ENCODE results near the gene NFYA.

Gene NFYA

DNA sequence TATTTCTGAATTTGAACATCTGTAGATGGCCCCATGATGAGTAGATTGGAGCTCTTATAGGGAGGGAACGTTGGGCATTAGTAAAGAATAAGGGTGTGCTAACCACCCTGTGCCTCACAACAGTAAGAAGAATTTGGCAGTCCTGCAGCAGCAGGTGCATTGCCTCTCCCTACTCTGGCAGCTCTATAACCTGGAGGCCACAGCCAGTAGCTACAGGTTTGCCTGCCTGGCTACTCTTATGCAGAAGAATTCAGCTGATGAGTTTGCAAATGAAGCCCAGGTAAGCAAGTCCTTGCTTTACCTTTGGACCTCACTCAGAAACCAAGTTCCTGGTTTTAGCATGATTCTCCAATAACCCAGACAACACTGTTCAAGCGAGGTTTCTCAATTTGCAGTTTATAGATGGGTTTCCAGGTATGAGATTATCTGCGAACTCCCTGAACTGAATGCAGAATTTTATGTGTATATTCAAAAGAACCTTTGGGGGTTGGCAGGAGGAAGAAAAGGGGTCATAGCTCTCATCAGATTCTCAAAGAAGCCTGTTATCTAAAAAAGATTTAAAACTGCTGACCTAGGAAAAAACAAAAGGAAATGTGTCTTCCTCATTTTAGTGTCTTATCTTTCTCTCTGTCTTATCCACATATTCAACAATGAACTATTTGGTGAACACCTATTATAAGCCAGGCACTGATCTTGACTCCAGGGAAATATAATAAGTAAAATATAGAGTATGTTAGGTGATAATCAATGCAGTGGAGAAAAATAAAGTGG is 62.5 kb downstream of the NFYA start:
- H3K27me3 Mint-ChIP-seq = no peaks in the 10 kb centered on the region
- H3K9me3 Mint-ChIP-seq = no peaks in the 10 kb centered on the region
- no peak overlapping the region for H3K4me3 Mint-ChIP-seq
- peaks cover 11 to 17% of the 10 kb centered on the region in 2 donors for H3K36me3 Mint-ChIP-seq
- ATAC-seq (replicated peaks) (no peak), DNase-seq (no peak)
- H3K27ac Mint-ChIP-seq = no peak overlapping the region
- H3K4me1 Mint-ChIP-seq = no peaks in the 10 kb centered on the region

DNA sequence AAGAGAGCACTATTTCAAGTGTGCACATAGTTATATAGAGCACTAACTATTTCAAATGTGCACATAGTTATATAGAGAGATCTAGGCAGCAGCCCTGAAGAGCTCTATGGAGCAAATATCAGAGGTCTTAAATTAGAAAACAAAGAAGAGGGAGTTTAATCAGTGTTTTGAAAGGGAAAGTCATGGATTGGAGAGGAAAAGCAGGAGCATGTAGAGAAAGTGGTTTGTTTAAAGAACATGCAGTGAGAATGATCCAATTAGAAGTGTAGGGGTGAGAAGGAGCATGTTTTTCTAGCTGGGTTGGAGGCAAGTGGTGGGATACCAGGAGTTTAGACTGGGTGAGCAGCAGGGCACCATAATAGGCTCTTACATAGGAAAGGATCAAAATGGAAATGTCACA is 64.1 kb downstream of the NFYA start:
- no peaks in the 10 kb centered on the region for H3K9me3 Mint-ChIP-seq
- no peaks in the 10 kb centered on the region for H3K4me1 Mint-ChIP-seq
- no peak overlapping the region for H3K27ac Mint-ChIP-seq
- DNase-seq (no peak), ATAC-seq (replicated peaks) (no peak)
- H3K4me3 Mint-ChIP-seq = no peak overlapping the region
- no peaks in the 10 kb centered on the region for H3K27me3 Mint-ChIP-seq
- H3K36me3 Mint-ChIP-seq = peaks cover 13 to 17% of the 10 kb centered on the region in 2 donors

GRCh38 chr6:41147917-41148316 is 75.1 kb downstream of the NFYA start:
- ATAC-seq (replicated peaks) (no peak), DNase-seq (no peak)
- no peaks in the 10 kb centered on the region for H3K27me3 Mint-ChIP-seq
- H3K4me1 Mint-ChIP-seq = no peaks in the 10 kb centered on the region
- H3K4me3 Mint-ChIP-seq = no peak overlapping the region
- peaks cover 22 to 33% of the 10 kb centered on the region in 2 donors for H3K36me3 Mint-ChIP-seq
- H3K9me3 Mint-ChIP-seq = no peaks in the 10 kb centered on the region
- H3K27ac Mint-ChIP-seq = no peak overlapping the region
